ENCODE measurements around the gene CHRM5.

Gene CHRM5

GRCh38 chr15:33934921-33935320 is 33.4 kb upstream of the CHRM5 start:
- TF ChIP-seq ESRRG (CRISPR knock-in tag; IDR thresholded peaks at IDR 0.05): no peak
- TF ChIP-seq CSDC2 (CRISPR knock-in tag; IDR thresholded peaks at IDR 0.05): no peak
- TF ChIP-seq CREB5 (CRISPR knock-in tag; IDR thresholded peaks at IDR 0.05; ENCODE audit: low read depth): no peak
- no peak for TF ChIP-seq GLIS3 (CRISPR knock-in tag; IDR thresholded peaks at IDR 0.05)
- no peak for TF ChIP-seq ZC3H10 (CRISPR knock-in tag; IDR thresholded peaks at IDR 0.05)
- TF ChIP-seq CSRNP3 (CRISPR knock-in tag; IDR thresholded peaks at IDR 0.05): no peak
- TF ChIP-seq RARB (CRISPR knock-in tag; IDR thresholded peaks at IDR 0.05): no peak
- peak; percentile 65 for ATAC-seq

DNA sequence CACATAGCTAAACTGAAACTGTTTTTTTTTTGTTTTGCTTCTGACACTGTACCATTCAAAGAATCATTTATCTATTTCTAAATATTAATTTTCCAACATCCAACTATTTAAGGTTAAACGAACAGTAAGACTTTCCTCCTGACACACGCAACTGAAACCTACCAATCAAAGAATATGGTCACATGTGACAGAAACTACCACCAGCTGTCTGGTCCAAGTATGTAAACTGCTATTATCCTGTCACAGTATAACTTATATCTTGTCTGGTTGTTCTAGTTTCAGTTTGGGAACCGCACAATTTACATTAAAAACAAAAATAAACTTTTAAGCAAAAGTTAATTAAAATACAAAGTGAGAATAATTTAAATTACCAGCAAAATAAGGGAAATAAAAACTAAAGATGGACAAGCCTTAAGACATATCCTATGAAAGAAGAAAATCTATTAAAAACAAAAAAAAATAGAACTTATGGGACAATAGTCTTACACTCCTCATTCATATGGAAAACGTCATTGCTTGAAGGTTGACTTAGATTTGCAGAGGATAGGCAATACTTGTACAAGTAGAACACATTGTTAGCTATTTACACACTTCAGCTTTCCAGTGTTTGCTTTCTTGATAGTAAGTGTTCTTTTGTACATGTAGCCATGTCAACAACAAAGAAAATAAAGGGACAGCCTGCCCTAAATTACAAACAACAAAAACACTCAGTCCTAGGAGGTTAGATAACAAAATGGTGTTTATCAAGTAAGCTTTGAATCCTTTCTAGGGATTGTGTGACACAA is 26.8 kb upstream of the CHRM5 start:
- TF ChIP-seq CSDC2 (CRISPR knock-in tag; IDR thresholded peaks at IDR 0.05) (no peak), ARNTL (CRISPR knock-in tag; IDR thresholded peaks at IDR 0.05; ENCODE audit: borderline replicate concordance, low read depth) (no peak), ESRRG (CRISPR knock-in tag; IDR thresholded peaks at IDR 0.05) (no peak), ZNF8 (CRISPR knock-in tag; IDR thresholded peaks at IDR 0.05) (no peak), GLIS3 (CRISPR knock-in tag; IDR thresholded peaks at IDR 0.05) (no peak), CSRNP3 (CRISPR knock-in tag; IDR thresholded peaks at IDR 0.05) (no peak), TOX (CRISPR knock-in tag; IDR thresholded peaks at IDR 0.05; ENCODE audit: borderline replicate concordance) (no peak), ZFP3 (CRISPR knock-in tag; IDR thresholded peaks at IDR 0.05) (no peak), PPARA (CRISPR knock-in tag; IDR thresholded peaks at IDR 0.05; ENCODE audit: borderline replicate concordance) (no peak)
- ATAC-seq: no peak

DNA sequence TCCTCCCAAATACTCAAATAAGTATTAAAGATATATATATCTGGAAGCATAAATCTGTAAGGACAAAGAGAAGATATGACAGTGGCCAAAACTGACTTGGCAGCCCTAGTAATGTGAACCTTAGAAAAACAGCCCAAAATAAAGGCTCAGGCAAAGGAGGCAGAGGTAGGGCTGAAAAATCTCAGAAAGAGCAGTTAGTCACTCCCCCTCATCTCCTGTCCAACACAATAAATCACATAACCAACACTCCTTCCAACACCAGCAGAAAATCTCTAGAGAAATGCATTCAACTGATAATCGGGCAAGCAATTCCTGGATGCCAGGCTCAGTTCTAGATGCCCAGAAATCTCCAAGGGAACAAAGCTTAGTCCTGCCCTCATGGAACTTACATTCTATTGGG is 22.1 kb upstream of the CHRM5 start:
- no peak for TF ChIP-seq ZFP30 (CRISPR knock-in tag; IDR thresholded peaks at IDR 0.05)
- no peak for TF ChIP-seq CREB5 (CRISPR knock-in tag; IDR thresholded peaks at IDR 0.05; ENCODE audit: low read depth)
- TF ChIP-seq ZNF8 (CRISPR knock-in tag; IDR thresholded peaks at IDR 0.05): no peak
- TF ChIP-seq, protein P1, sequence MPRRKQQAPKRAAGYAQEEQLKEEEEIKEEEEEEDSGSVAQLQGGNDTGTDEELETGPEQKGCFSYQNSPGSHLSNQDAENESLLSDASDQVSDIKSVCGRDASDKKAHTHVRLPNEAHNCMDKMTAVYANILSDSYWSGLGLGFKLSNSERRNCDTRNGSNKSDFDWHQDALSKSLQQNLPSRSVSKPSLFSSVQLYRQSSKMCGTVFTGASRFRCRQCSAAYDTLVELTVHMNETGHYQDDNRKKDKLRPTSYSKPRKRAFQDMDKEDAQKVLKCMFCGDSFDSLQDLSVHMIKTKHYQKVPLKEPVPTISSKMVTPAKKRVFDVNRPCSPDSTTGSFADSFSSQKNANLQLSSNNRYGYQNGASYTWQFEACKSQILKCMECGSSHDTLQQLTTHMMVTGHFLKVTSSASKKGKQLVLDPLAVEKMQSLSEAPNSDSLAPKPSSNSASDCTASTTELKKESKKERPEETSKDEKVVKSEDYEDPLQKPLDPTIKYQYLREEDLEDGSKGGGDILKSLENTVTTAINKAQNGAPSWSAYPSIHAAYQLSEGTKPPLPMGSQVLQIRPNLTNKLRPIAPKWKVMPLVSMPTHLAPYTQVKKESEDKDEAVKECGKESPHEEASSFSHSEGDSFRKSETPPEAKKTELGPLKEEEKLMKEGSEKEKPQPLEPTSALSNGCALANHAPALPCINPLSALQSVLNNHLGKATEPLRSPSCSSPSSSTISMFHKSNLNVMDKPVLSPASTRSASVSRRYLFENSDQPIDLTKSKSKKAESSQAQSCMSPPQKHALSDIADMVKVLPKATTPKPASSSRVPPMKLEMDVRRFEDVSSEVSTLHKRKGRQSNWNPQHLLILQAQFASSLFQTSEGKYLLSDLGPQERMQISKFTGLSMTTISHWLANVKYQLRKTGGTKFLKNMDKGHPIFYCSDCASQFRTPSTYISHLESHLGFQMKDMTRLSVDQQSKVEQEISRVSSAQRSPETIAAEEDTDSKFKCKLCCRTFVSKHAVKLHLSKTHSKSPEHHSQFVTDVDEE (CRISPR knock-in tag; IDR thresholded peaks at IDR 0.05): no peak
- no peak for TF ChIP-seq GLIS3 (CRISPR knock-in tag; IDR thresholded peaks at IDR 0.05)
- TF ChIP-seq RARB (CRISPR knock-in tag; IDR thresholded peaks at IDR 0.05): no peak
- no peak for TF ChIP-seq ESRRG (CRISPR knock-in tag; IDR thresholded peaks at IDR 0.05)
- no peak for TF ChIP-seq ISL1 (CRISPR knock-in tag; IDR thresholded peaks at IDR 0.05)
- TF ChIP-seq TCF4 (CRISPR knock-in tag; IDR thresholded peaks at IDR 0.05; ENCODE audit: borderline replicate concordance): no peak
- TF ChIP-seq OSR1 (CRISPR knock-in tag; IDR thresholded peaks at IDR 0.05): no peak
- no peak for TF ChIP-seq TOX (CRISPR knock-in tag; IDR thresholded peaks at IDR 0.05; ENCODE audit: borderline replicate concordance)
- no peak for ATAC-seq

GRCh38 chr15:33955945-33956344 is 12.4 kb upstream of the CHRM5 start:
- ATAC-seq: no peak
- TF ChIP-seq, protein P2, sequence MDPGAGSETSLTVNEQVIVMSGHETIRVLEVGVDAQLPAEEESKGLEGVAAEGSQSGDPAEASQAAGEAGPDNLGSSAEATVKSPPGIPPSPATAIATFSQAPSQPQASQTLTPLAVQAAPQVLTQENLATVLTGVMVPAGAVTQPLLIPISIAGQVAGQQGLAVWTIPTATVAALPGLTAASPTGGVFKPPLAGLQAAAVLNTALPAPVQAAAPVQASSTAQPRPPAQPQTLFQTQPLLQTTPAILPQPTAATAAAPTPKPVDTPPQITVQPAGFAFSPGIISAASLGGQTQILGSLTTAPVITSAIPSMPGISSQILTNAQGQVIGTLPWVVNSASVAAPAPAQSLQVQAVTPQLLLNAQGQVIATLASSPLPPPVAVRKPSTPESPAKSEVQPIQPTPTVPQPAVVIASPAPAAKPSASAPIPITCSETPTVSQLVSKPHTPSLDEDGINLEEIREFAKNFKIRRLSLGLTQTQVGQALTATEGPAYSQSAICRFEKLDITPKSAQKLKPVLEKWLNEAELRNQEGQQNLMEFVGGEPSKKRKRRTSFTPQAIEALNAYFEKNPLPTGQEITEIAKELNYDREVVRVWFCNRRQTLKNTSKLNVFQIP (CRISPR knock-in tag; IDR thresholded peaks at IDR 0.05; ENCODE audit: borderline replicate concordance, low read depth): no peak
- TF ChIP-seq OSR1 (CRISPR knock-in tag; IDR thresholded peaks at IDR 0.05) (no peak), ESRRG (CRISPR knock-in tag; IDR thresholded peaks at IDR 0.05) (no peak), TOX (CRISPR knock-in tag; IDR thresholded peaks at IDR 0.05; ENCODE audit: borderline replicate concordance) (no peak), CSDC2 (CRISPR knock-in tag; IDR thresholded peaks at IDR 0.05) (no peak), CSRNP3 (CRISPR knock-in tag; IDR thresholded peaks at IDR 0.05) (no peak), ZFP3 (CRISPR knock-in tag; IDR thresholded peaks at IDR 0.05) (no peak), ARNTL (CRISPR knock-in tag; IDR thresholded peaks at IDR 0.05; ENCODE audit: borderline replicate concordance, low read depth) (no peak), BACH2 (CRISPR knock-in tag; IDR thresholded peaks at IDR 0.05; ENCODE audit: borderline replicate concordance) (no peak), RARB (CRISPR knock-in tag; IDR thresholded peaks at IDR 0.05) (no peak), TCF4 (CRISPR knock-in tag; IDR thresholded peaks at IDR 0.05; ENCODE audit: borderline replicate concordance) (no peak)

Measured in SK-N-SH treated with all-trans-retinoic acid at 6 μM for 48 hours (cell line).